ENCODE measurements around the gene LGALS8. TPM values are rescaled to one million over a fixed set of nuclear protein-coding genes. Genes with fewer than 3 reads are reported as not detected.
A peak's percentile ranks its signal among the peaks of the same experiment; 100 is the strongest.

Gene LGALS8
- total RNA-seq, 2 donors from 2014 or later: 58.9 to 83.4 TPM

DNA sequence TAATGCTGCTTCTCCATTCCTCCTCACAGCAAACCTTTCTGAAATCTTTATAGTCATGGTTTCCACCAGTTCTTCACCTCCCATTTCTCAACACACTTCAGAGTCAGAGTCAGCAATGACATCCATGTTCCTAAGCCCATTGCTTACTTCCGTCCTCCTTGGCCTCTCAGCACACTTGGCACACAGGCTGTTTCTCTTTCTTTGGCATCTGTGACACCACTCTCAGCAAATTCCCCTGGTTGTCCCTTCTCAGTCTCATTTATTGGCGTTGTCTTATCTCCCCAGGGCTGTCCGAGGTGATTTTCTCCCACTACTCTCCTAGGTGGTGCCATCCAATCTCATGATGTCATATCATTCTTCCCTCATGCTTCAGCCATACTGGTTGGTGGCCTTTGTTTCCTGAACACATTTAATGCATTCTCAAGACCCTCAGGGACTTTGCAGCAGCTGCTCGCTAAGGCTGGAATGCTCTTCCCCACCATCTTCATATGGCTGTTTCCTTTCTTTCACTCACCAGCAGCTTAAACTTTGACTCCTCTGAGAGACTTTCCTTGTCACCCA lies 3.3 kb upstream of the LGALS8 start:
- H3K27me3 ChIP-seq: no peaks in the 10 kb centered on the region
- ATAC-seq: no peak
- peaks cover 39% of the 10 kb centered on the region for H3K4me1 ChIP-seq
- no peak overlapping the region for H3K27ac ChIP-seq
- DNase-seq: no peak
- WGBS, 2 donors: 60 to 69% methylated on average over 4 of the region's 4 CpGs
- TF ChIP-seq CTCF (IDR thresholded peaks at IDR 0.05) (no peak), POLR2A (IDR thresholded peaks at IDR 0.05) (no peak)
- no peak overlapping the region for H3K4me3 ChIP-seq
- H3K36me3 ChIP-seq (replicated peaks in 1 of 2; ENCODE audit: insufficient read depth in 1 of 2, low read depth in 2 of 2): no peaks in the 10 kb centered on the region
- intact Hi-C loops (cut with DNase I): no loop called here
- H3K9me3 ChIP-seq: no peaks in the 10 kb centered on the region

- Histone ChIP-seq H3K27me3 (no peaks in the 10 kb centered on the region), H3K36me3 (replicated peaks in 1 of 2; ENCODE audit: insufficient read depth in 1 of 2, low read depth in 2 of 2) (peaks cover 0 to 4% of the 10 kb centered on the region in 2 donors), H3K4me3 (peak overlapping the region; percentile 31 to 71), H3K4me1 (peaks cover 15% of the 10 kb centered on the region), H3K9me3 (no peaks in the 10 kb centered on the region), H3K27ac (peak overlapping the region; percentile 82 to 94 (median 86))
- ATAC-seq (peak; percentile 59), DNase-seq (peak; percentile 52 to 75 (median 62))
- intact Hi-C loops (cut with DNase I): no loop called here
- TF ChIP-seq POLR2A (IDR thresholded peaks at IDR 0.05) (no peak), CTCF (IDR thresholded peaks at IDR 0.05) (peak in 1 of 7 experiments; percentile 3)
- WGBS, 2 donors: 4 to 11% methylated on average over 21 to 23 of the region's 26 CpGs
Measured at GRCh38 chr1:236522937-236523703, 662 bp upstream of the LGALS8 start.

GRCh38 chr1:236524142-236524894 lies 536 bp downstream of the LGALS8 start:
- WGBS, 2 donors: 0% methylated on average over 19 to 32 of the region's 32 CpGs
- peak; percentile 30 to 61 (median 52) for DNase-seq
- intact Hi-C loops (cut with DNase I): no loop called here

DNA sequence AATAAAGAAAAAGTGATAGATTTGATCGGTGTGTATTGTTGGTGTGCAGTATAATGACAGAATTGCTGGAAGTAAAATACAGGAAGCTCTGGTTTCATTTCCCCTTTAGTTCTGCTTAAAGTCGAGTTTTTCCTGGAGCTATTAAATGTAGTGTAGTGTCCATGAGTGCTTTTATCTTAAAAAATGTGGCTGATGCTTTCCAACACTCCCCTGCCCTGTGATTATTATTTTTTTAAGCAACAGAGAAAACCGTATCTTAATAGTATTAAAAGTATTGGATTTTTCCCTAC lies 1.1 kb downstream of the LGALS8 start:
- TF ChIP-seq POLR2A (IDR thresholded peaks at IDR 0.05) (no peak), CTCF (IDR thresholded peaks at IDR 0.05) (no peak)
- Histone ChIP-seq H3K4me3 (peak overlapping the region; percentile 31 to 71), H3K36me3 (replicated peaks in 1 of 2; ENCODE audit: insufficient read depth in 1 of 2, low read depth in 2 of 2) (peaks cover 0 to 4% of the 10 kb centered on the region in 2 donors), H3K4me1 (peaks cover 15% of the 10 kb centered on the region), H3K9me3 (no peaks in the 10 kb centered on the region), H3K27ac (peak overlapping the region in 3 of 4 donors; percentile 84 to 94 (median 89)), H3K27me3 (no peaks in the 10 kb centered on the region)
- no peak for DNase-seq
- WGBS, 2 donors: 0 to 8% methylated on average over 3 of the region's 3 CpGs
- intact Hi-C loops (cut with DNase I): no loop called here
- ATAC-seq: no peak

More at GRCh38 chr1:236524142-236524894, 536 bp downstream of the LGALS8 start:
- TF ChIP-seq POLR2A (IDR thresholded peaks at IDR 0.05): peak; percentile 6 to 50 (median 44)
- TF ChIP-seq CTCF (IDR thresholded peaks at IDR 0.05): no peak
- Histone ChIP-seq H3K4me3 (peak overlapping the region; percentile 31 to 71), H3K27ac (peak overlapping the region; percentile 82 to 94 (median 86)), H3K9me3 (no peaks in the 10 kb centered on the region), H3K36me3 (replicated peaks in 1 of 2; ENCODE audit: insufficient read depth in 1 of 2, low read depth in 2 of 2) (peaks cover 0 to 4% of the 10 kb centered on the region in 2 donors), H3K4me1 (peaks cover 15% of the 10 kb centered on the region), H3K27me3 (no peaks in the 10 kb centered on the region)
- peak; percentile 69 for ATAC-seq

Measured in body of pancreas (tissue), 4 donors.